Smooth muscle cell (in vitro differentiated cells): ENCODE results near the gene RBM47. TPM values are rescaled to one million over a fixed set of nuclear protein-coding genes. Genes with fewer than 3 reads are reported as not detected.
A peak's percentile ranks its signal among the peaks of the same experiment; 100 is the strongest.
"Not testable (repeated sequence)": the region's sequence is repeated elsewhere in the genome, so short reads cannot be mapped to it uniquely, and the experiment has no call there.

Experiments used
- DNase-seq: peaks from one replicate; lab custom pipeline; 2025; ENCODE audit not compliant: unreplicated experiment; lab: John Stamatoyannopoulos, UW
- H2AFZ ChIP-seq: fragments of 200-600 bp; sonication (generic); 2 replicates; pipeline ENCODE4 v1.6.0; 2016; ENCODE audit warnings: antibody characterized with exemption, low read depth, mild to moderate bottlenecking
- H3F3A ChIP-seq: fragments of 200-600 bp; sonication (generic); 2 replicates; pipeline ENCODE4 v1.6.0; 2017; ENCODE audit warnings: antibody characterized with exemption, low read depth
- H3K27ac ChIP-seq: fragments of 200-600 bp; sonication (generic); 2 replicates; pipeline ENCODE4 v1.5.1; 2016; ENCODE audit warnings: low read depth, mild to moderate bottlenecking
- H3K27me3 ChIP-seq: fragments of 200-600 bp; sonication (generic); 2 replicates; pipeline ENCODE4 v1.6.1; 2016; ENCODE audit warnings: low read depth, mild to moderate bottlenecking
- H3K36me3 ChIP-seq: fragments of 200-600 bp; sonication (generic); 2 replicates; pipeline ENCODE4 v1.5.1; 2016; ENCODE audit warnings: low read depth
- H3K4me1 ChIP-seq: fragments of 200-600 bp; sonication (generic); 2 replicates; pipeline ENCODE4 v1.5.1; 2016; ENCODE audit warnings: low read depth
- H3K4me2 ChIP-seq: fragments of 200-600 bp; sonication (generic); 2 replicates; pipeline ENCODE4 v1.6.0; 2016; ENCODE audit warnings: mild to moderate bottlenecking
- H3K4me3 ChIP-seq: fragments of 200-600 bp; sonication (generic); 2 replicates; pipeline ENCODE4 v1.5.1; 2016; ENCODE audit warnings: mild to moderate bottlenecking
- H3K79me2 ChIP-seq: fragments of 200-600 bp; sonication (generic); 2 replicates; pipeline ENCODE4 v1.6.0; 2016; ENCODE audit warnings: low read depth, mild to moderate bottlenecking
- H3K9ac ChIP-seq: fragments of 200-600 bp; sonication (generic); 2 replicates; pipeline ENCODE4 v1.6.0; 2016; ENCODE audit warnings: low read depth
- H3K9me3 ChIP-seq: fragments of 200-600 bp; sonication (generic); replicated peaks from 2 replicates; pipeline ENCODE4 v1.5.1; 2016; ENCODE audit warnings: low read depth
- H4K20me1 ChIP-seq: fragments of 200-600 bp; sonication (generic); 2 replicates; pipeline ENCODE4 v1.6.0; 2016; ENCODE audit warnings: low read depth
- CTCF ChIP-seq: fragments of 200-600 bp; sonication (generic); IDR thresholded peaks from 2 replicates; pipeline ENCODE4 v1.5.1; 2017; ENCODE audit warnings: borderline replicate concordance, mild to moderate bottlenecking, antibody characterized with exemption; ENCODE audit not compliant: insufficient read depth, poor library complexity, severe bottlenecking
- WGBS: methylation state at CpG from one replicate; pipeline ENCODE4 v1.1.7; 2016; ENCODE audit warnings: low lambda C conversion rate; 5-methylcytosine and 5-hydroxymethylcytosine counted together
- polyA plus RNA-seq: library from polyadenylated mRNA; unstranded; fragments of >200 nt; fragmentation: Nextera tagmentation; extraction: Ambion mirVana; gene quantifications from 2 replicates; pipeline ENCODE4 v1.2.1, GENCODE V29; 2016
- total RNA-seq: library from RNA; depleted of rRNA; stranded (reverse); fragments of >200 nt; gene quantifications from 2 replicates; pipeline ENCODE4 v1.2.3, GENCODE V29; 2014

Gene RBM47
- total and polyA plus RNA-seq, 2 experiments from 2014 or later, result 3.4 to 5.5 TPM

GRCh38 chr4:40553995-40554394 is 75.7 kb downstream of the RBM47 start:
- H3K27ac ChIP-seq, result no peak overlapping the region
- H3K27me3 ChIP-seq, result no peaks in the 10 kb centered on the region
- H3K9ac ChIP-seq, result no peak overlapping the region
- no peaks in the 10 kb centered on the region for H3K4me1 ChIP-seq
- H3K36me3 ChIP-seq, result no peaks in the 10 kb centered on the region
- H2AFZ ChIP-seq, result no peak overlapping the region
- no peaks in the 10 kb centered on the region for H3K9me3 ChIP-seq
- no peak overlapping the region for H3K4me2 ChIP-seq
- no peak for TF ChIP-seq CTCF
- no peak for DNase-seq
- no peaks in the 10 kb centered on the region for H3K79me2 ChIP-seq
- no peaks in the 10 kb centered on the region for H3F3A ChIP-seq
- H3K4me3 ChIP-seq, result no peak overlapping the region
- WGBS, result 65% methylated on average over 10 of the region's 10 CpGs
- no peaks in the 10 kb centered on the region for H4K20me1 ChIP-seq

- Histone ChIP-seq H3K9me3 (no peaks in the 10 kb centered on the region), H3K27me3 (no peaks in the 10 kb centered on the region), H3F3A (no peaks in the 10 kb centered on the region), H3K4me1 (no peaks in the 10 kb centered on the region), H3K36me3 (no peaks in the 10 kb centered on the region), H4K20me1 (no peaks in the 10 kb centered on the region), H2AFZ (no peak overlapping the region), H3K27ac (no peak overlapping the region), H3K4me2 (no peak overlapping the region), H3K79me2 (no peaks in the 10 kb centered on the region), H3K4me3 (no peak overlapping the region), H3K9ac (no peak overlapping the region)
- TF ChIP-seq CTCF, result no peak
- 80% methylated on average over 6 of the region's 6 CpGs for WGBS
- DNase-seq, result no peak
Observed at GRCh38 chr4:40552536-40552935, 77.1 kb downstream of the RBM47 start.

GRCh38 chr4:40551568-40552136 is 78.0 kb downstream of the RBM47 start:
- H3K4me2 ChIP-seq, result peak overlapping the region; percentile 77
- H3F3A ChIP-seq, H3K9ac ChIP-seq, H3K79me2 ChIP-seq, H3K4me1 ChIP-seq, H4K20me1 ChIP-seq, H3K9me3 ChIP-seq, H3K36me3 ChIP-seq, DNase-seq, H3K27me3 ChIP-seq: not testable (repeated sequence)
- peak overlapping the region; percentile 11 for H3K27ac ChIP-seq
- peak overlapping the region; percentile 44 for H3K4me3 ChIP-seq
- H2AFZ ChIP-seq, result peak overlapping the region; percentile 39
- WGBS, result 92% methylated on average over 9 of the region's 9 CpGs

- no peaks in the 10 kb centered on the region for H3K4me1 ChIP-seq
- no peaks in the 10 kb centered on the region for H3K9me3 ChIP-seq
- peak overlapping the region; percentile 77 for H3K4me2 ChIP-seq
- WGBS, result 24% methylated on average over 5 of the region's 5 CpGs
- no peaks in the 10 kb centered on the region for H3K27me3 ChIP-seq
- no peak for TF ChIP-seq CTCF
- no peaks in the 10 kb centered on the region for H3F3A ChIP-seq
- no peaks in the 10 kb centered on the region for H4K20me1 ChIP-seq
- H3K79me2 ChIP-seq, result no peaks in the 10 kb centered on the region
- peak overlapping the region; percentile 44 for H3K4me3 ChIP-seq
- H3K27ac ChIP-seq, result peak overlapping the region; percentile 11
- peak overlapping the region; percentile 39 for H2AFZ ChIP-seq
- DNase-seq, result no peak
- H3K36me3 ChIP-seq, result no peaks in the 10 kb centered on the region
- no peak overlapping the region for H3K9ac ChIP-seq
Observed at GRCh38 chr4:40550948-40551462, 78.7 kb downstream of the RBM47 start.
